H1 (cell line): ENCODE data around the gene EPYC. TPM values are rescaled to one million over a fixed set of nuclear protein-coding genes. Genes with fewer than 3 reads are reported as not detected.

Experiments
- CTCF ChIA-PET: fragments of 300-600 bp; sonication (Branson Sonifier 250); formaldehyde crosslinking; loops from one replicate; lab custom pipeline; 2021; ENCODE audit not compliant: partially characterized antibody; lab: Charles Lee
- POLR2A ChIA-PET: fragments of 300-600 bp; sonication (Branson Sonifier 250); formaldehyde crosslinking; loops from one replicate; lab custom pipeline; 2021; ENCODE audit warnings: inconsistent platforms; ENCODE audit not compliant: partially characterized antibody; lab: Charles Lee
- DNase-seq, 2 experiments: peaks; one replicate each; pipeline versions ENCODE4 v3.0.0 to v3.0.0-alpha.2; 2010 to 2022; ENCODE audit warnings: low spot score in 2 of 2, low read depth in 1 of 2, mixed read lengths in 1 of 2
- FAIRE-seq: peaks from 2 replicates; lab custom pipeline; 2011; peaks lifted over from hg19 to GRCh38; lab: Jason Lieb, UNC
- H2AFZ ChIP-seq: 2 replicates; pipeline ENCODE4 v1.8.1; 2012; ENCODE audit warnings: low read length, inconsistent platforms
- H2AK5ac ChIP-seq: 2 replicates; pipeline ENCODE4 v1.6.1; 2013; ENCODE audit warnings: low read depth, low read length
- H2BK120ac ChIP-seq: replicated peaks from 2 replicates; pipeline ENCODE3; 2013; ENCODE audit warnings: low read depth, low read length, inconsistent platforms
- H2BK12ac ChIP-seq: 2 replicates; pipeline ENCODE4 v1.6.1; 2013; ENCODE audit warnings: low read depth, low read length
- H2BK15ac ChIP-seq: 2 replicates; pipeline ENCODE4 v1.6.1; 2013; ENCODE audit warnings: low read length
- H2BK20ac ChIP-seq: 2 replicates; pipeline ENCODE4 v1.6.1; 2013; ENCODE audit warnings: low read length
- H2BK5ac ChIP-seq: 2 replicates; pipeline ENCODE4 v1.6.1; 2013; ENCODE audit warnings: low read depth, low read length
- H3K14ac ChIP-seq: 2 replicates; pipeline ENCODE4 v1.6.1; 2013; ENCODE audit warnings: inconsistent platforms; ENCODE audit not compliant: insufficient read length
- H3K18ac ChIP-seq: 2 replicates; pipeline ENCODE4 v1.6.1; 2013; ENCODE audit warnings: low read length; ENCODE audit errors: extremely low read depth
- H3K23ac ChIP-seq: 2 replicates; pipeline ENCODE4 v1.6.1; 2013; ENCODE audit warnings: inconsistent platforms; ENCODE audit not compliant: insufficient read length
- H3K23me2 ChIP-seq: 2 replicates; pipeline ENCODE4 v1.6.1; 2013; ENCODE audit warnings: low read depth, low read length
- H3K27ac ChIP-seq: 2 replicates; pipeline ENCODE4 v1.6.1; 2011; ENCODE audit warnings: low read depth, low read length, inconsistent platforms
- H3K27me3 ChIP-seq, 4 experiments: replicated peaks in 1 of 4; 1 replicate in 1 of 4; 2 replicates in 3 of 4; pipeline versions ENCODE4 v1.6.1 to v1.8.1; 2011 to 2013; ENCODE audit warnings: low read length in 3 of 4, mild to moderate bottlenecking in 3 of 4, inconsistent platforms in 2 of 4, mixed read lengths in 2 of 4, moderate library complexity in 1 of 4; ENCODE audit not compliant: control insufficient read depth in 3 of 4, insufficient read depth in 3 of 4; ENCODE audit errors: extremely low read depth in 1 of 4
- H3K36me3 ChIP-seq, 4 experiments: 2 replicates each; pipeline versions ENCODE4 v1.6.1 to v1.8.1; 2011 to 2013; ENCODE audit warnings: mild to moderate bottlenecking in 4 of 4, low read length in 3 of 4, moderate library complexity in 2 of 4, control low read depth in 1 of 4, inconsistent platforms in 1 of 4; ENCODE audit not compliant: insufficient read depth in 4 of 4, control insufficient read depth in 2 of 4
- H3K4ac ChIP-seq: replicated peaks from 2 replicates; pipeline ENCODE3; 2013; ENCODE audit warnings: low read length, low read depth, mixed read lengths, inconsistent platforms; ENCODE audit not compliant: insufficient read length
- H3K4me1 ChIP-seq, 4 experiments: replicated peaks in 1 of 4; 1 replicate in 1 of 4; 2 replicates in 3 of 4; pipeline versions ENCODE4 v1.6.1 to v1.8.1; 2011 to 2013; ENCODE audit warnings: low read length in 3 of 4, inconsistent platforms in 2 of 4, mixed read lengths in 1 of 4; ENCODE audit not compliant: insufficient read depth in 4 of 4, control insufficient read depth in 3 of 4
- H3K4me2 ChIP-seq, 2 experiments: 2 replicates each; pipeline versions ENCODE4 v1.6.1 to v1.8.1; 2011 to 2013; ENCODE audit warnings: low read depth in 2 of 2, low read length in 2 of 2, control low read depth in 1 of 2, inconsistent platforms in 1 of 2, mild to moderate bottlenecking in 1 of 2; ENCODE audit not compliant: insufficient read depth in 1 of 2
- H3K4me3 ChIP-seq, 4 experiments: fragments of 200-600, 300-600 bp in 1 of 4; sonication (generic), shearing (Covaris generic), sonication (Bioruptor Twin) in 1 of 4; 2 replicates each; pipeline versions ENCODE4 v1.5.1 to v1.8.1; 2011 to 2016; ENCODE audit warnings: low read length in 4 of 4, low read depth in 3 of 4, control low read depth in 2 of 4, inconsistent platforms in 2 of 4, mild to moderate bottlenecking in 2 of 4, mixed read lengths in 1 of 4, moderate library complexity in 1 of 4; ENCODE audit not compliant: insufficient read depth in 2 of 4; ENCODE audit errors: extremely low read depth in 1 of 4
- H3K56ac ChIP-seq: replicated peaks from 2 replicates; pipeline ENCODE3; 2013; ENCODE audit warnings: low read depth, mild to moderate bottlenecking, mixed read lengths, low read length, inconsistent platforms; ENCODE audit not compliant: insufficient read length
- H3K79me1 ChIP-seq: 2 replicates; pipeline ENCODE4 v1.6.1; 2013; ENCODE audit warnings: low read depth, low read length, control low read depth
- H3K79me2 ChIP-seq, 2 experiments: 2 replicates each; pipeline versions ENCODE4 v1.6.1 to v1.8.1; 2012 to 2013; ENCODE audit warnings: low read length in 2 of 2, mild to moderate bottlenecking in 2 of 2, inconsistent platforms in 1 of 2; ENCODE audit not compliant: insufficient read depth in 2 of 2, control insufficient read depth in 1 of 2
- H3K9ac ChIP-seq, 4 experiments: replicated peaks in 1 of 4; 1 replicate in 1 of 4; 2 replicates in 3 of 4; pipeline versions ENCODE4 v1.6.1 to v1.8.1; 2011 to 2013; ENCODE audit warnings: low read depth in 3 of 4, low read length in 3 of 4, control low read depth in 2 of 4, mild to moderate bottlenecking in 2 of 4, moderate library complexity in 2 of 4, inconsistent platforms in 1 of 4; ENCODE audit errors: extremely low read depth in 1 of 4
- H3K9me3 ChIP-seq, 2 experiments: 2 replicates each; pipeline versions ENCODE4 v1.6.1 to v1.8.1; 2012 to 2013; ENCODE audit warnings: mild to moderate bottlenecking in 2 of 2, moderate library complexity in 2 of 2, control low read depth in 1 of 2, inconsistent platforms in 1 of 2, low read depth in 1 of 2, low read length in 1 of 2, mixed read lengths in 1 of 2; ENCODE audit not compliant: insufficient read depth in 2 of 2
- H4K20me1 ChIP-seq, 2 experiments: replicated peaks in 1 of 2; 2 replicates each; pipeline versions ENCODE3 to v1.8.1; 2011 to 2013; ENCODE audit warnings: inconsistent platforms in 2 of 2, low read length in 2 of 2, mild to moderate bottlenecking in 1 of 2; ENCODE audit not compliant: insufficient read depth in 2 of 2, control insufficient read depth in 1 of 2
- H4K5ac ChIP-seq: 2 replicates; pipeline ENCODE4 v1.6.1; 2013; ENCODE audit warnings: low read length, low read depth, mixed read lengths, inconsistent platforms; ENCODE audit not compliant: insufficient read length
- H4K8ac ChIP-seq: 2 replicates; pipeline ENCODE4 v1.8.0; 2013; ENCODE audit warnings: mild to moderate bottlenecking, moderate library complexity, low read length, inconsistent platforms; ENCODE audit not compliant: insufficient read depth; ENCODE audit errors: extremely low read depth
- H4K91ac ChIP-seq: replicated peaks from 2 replicates; pipeline ENCODE3; 2013; ENCODE audit warnings: low read length, mixed read lengths, inconsistent platforms; ENCODE audit not compliant: insufficient read length
- ATF3 ChIP-seq: IDR thresholded peaks from 2 replicates; pipeline ENCODE4 v1.6.1; 2011; ENCODE audit warnings: low read depth, mild to moderate bottlenecking, low read length; ENCODE audit not compliant: insufficient read depth
- BACH1 ChIP-seq: IDR thresholded peaks from 2 replicates; pipeline ENCODE4 v1.6.1; 2012; ENCODE audit warnings: low read length, improper control_type of control experiment
- CBX5 ChIP-seq: fragments of 300-800, 300-1000 bp; sonication (generic); IDR thresholded peaks from 2 replicates; pipeline ENCODE4 v1.7.1; 2016; ENCODE audit warnings: antibody characterized with exemption, low read length, low read depth
- CBX8 ChIP-seq: fragments of 300-800, 300-1000 bp; sonication (generic); IDR thresholded peaks from 2 replicates; pipeline ENCODE4 v1.7.1; 2016; ENCODE audit warnings: low read depth, low read length, borderline replicate concordance
- CHD2 ChIP-seq: IDR thresholded peaks from 2 replicates; pipeline ENCODE4 v1.6.1; 2012; ENCODE audit warnings: low read length, improper control_type of control experiment
- JUND ChIP-seq: IDR thresholded peaks from 2 replicates; pipeline ENCODE4 v1.6.1; 2011; ENCODE audit warnings: mild to moderate bottlenecking, improper control_type of control experiment, low read length
- KDM4A ChIP-seq: IDR thresholded peaks from one replicate; pipeline ENCODE4 v1.7.1; 2012; ENCODE audit warnings: low read depth, mild to moderate bottlenecking, moderate library complexity, low read length, inconsistent platforms; ENCODE audit not compliant: severe bottlenecking
- RBBP5 ChIP-seq: IDR thresholded peaks from 2 replicates; pipeline ENCODE4 v1.7.1; 2012; ENCODE audit warnings: low read depth, mild to moderate bottlenecking, inconsistent platforms, low read length, moderate library complexity, borderline replicate concordance
- RFX5 ChIP-seq: IDR thresholded peaks from 2 replicates; pipeline ENCODE4 v1.6.1; 2011; ENCODE audit warnings: low read depth, low read length, improper control_type of control experiment, borderline replicate concordance
- SAP30 ChIP-seq: fragments of 300-600 bp; sonication (generic); IDR thresholded peaks from 2 replicates; pipeline ENCODE4 v1.7.1; 2012; ENCODE audit warnings: low read length, moderate library complexity, mild to moderate bottlenecking, inconsistent platforms; ENCODE audit not compliant: insufficient read depth, insufficient replicate concordance
- SIX5 ChIP-seq: IDR thresholded peaks from 2 replicates; pipeline ENCODE4 v1.6.1; 2011; ENCODE audit warnings: mild to moderate bottlenecking, low read depth, low read length
- SP2 ChIP-seq: IDR thresholded peaks from 2 replicates; pipeline ENCODE4 v1.6.1; 2012; ENCODE audit warnings: mild to moderate bottlenecking, low read length, inconsistent platforms
- SP4 ChIP-seq: IDR thresholded peaks from 2 replicates; pipeline ENCODE4 v1.6.1; 2012; ENCODE audit warnings: low read length, inconsistent platforms
- SRF ChIP-seq: IDR thresholded peaks from 2 replicates; pipeline ENCODE4 v1.6.1; 2011; ENCODE audit warnings: mild to moderate bottlenecking, low read depth, low read length, moderate library complexity
- TAF1 ChIP-seq: IDR thresholded peaks from 2 replicates; pipeline ENCODE4 v1.6.1; 2011; ENCODE audit warnings: mild to moderate bottlenecking, low read depth, low read length
- TBP ChIP-seq: IDR thresholded peaks from 2 replicates; pipeline ENCODE4 v1.6.1; 2011; ENCODE audit warnings: low read depth, low read length, improper control_type of control experiment
- WGBS, 2 experiments: shearing (Covaris generic) in 1 of 2; methylation state at CpG; one replicate each; pipeline versions ENCODE4 v1.1.6 to v1.1.7; 2013 to 2015; ENCODE audit warnings: low lambda C conversion rate in 2 of 2, mixed read lengths in 2 of 2, inconsistent platforms in 1 of 2, low coverage in 1 of 2, missing lambda C conversion rate in 1 of 2; ENCODE audit not compliant: insufficient replicate concordance in 2 of 2, insufficient coverage in 1 of 2, insufficient read length in 1 of 2; ENCODE audit errors: extremely low coverage in 1 of 2, missing lambda C conversion rate in 1 of 2; 5-methylcytosine and 5-hydroxymethylcytosine counted together
- polyA plus RNA-seq, 7 experiments: library from polyadenylated mRNA; depleted of rRNA in 3 of 7; stranded (reverse) in 5 of 7; unstranded in 2 of 7; fragments of >200 nt in 5 of 7; fragments of 200-250 nt in 2 of 7; gene quantifications; 1 replicate in 5 of 7; 2 replicates in 1 of 7; 4 replicates in 1 of 7; pipeline versions ENCODE4 v1.2.1 to v1.2.3, GENCODE V29; 2011 to 2013; ENCODE audit warnings: missing spikeins in 2 of 7, mixed read lengths in 2 of 7
- total RNA-seq: library from RNA; stranded (reverse); fragmentation: NEBNext Ultra II Directional; extraction: Animal tissue kit (Norgen Biotek cat#: 25700); gene quantifications from 2 replicates; pipeline ENCODE4 v1.2.1, GENCODE V29; 2021

The EPYC gene
- total and polyA plus RNA-seq, 2 of the 8 experiments (the other 6 are each of a cell fraction or from before 2014, with no cell fraction given), result not detected

- CTCF ChIA-PET, result interaction anchor here (0.9 to 2.4 kb wide), 3 partner anchors 11 to 407 kb away, joined by 3 to 9 read pairs (median 3); no protein-coding TSS in a partner anchor
- FAIRE-seq (no peak), DNase-seq (no peak)
- H3K4me1 ChIP-seq, result no peaks in the 10 kb centered on the region
- H3K56ac ChIP-seq, result no peak overlapping the region
- no peak overlapping the region for H2BK120ac ChIP-seq
- no peak overlapping the region for H4K91ac ChIP-seq
- no peaks in the 10 kb centered on the region for H3K79me2 ChIP-seq
- H2BK5ac ChIP-seq, result no peak overlapping the region
- POLR2A ChIA-PET, result no interaction called here
- H2AFZ ChIP-seq, result peak overlapping the region; percentile 98
- H3K36me3 ChIP-seq, result no peaks in the 10 kb centered on the region
- no peak overlapping the region for H3K27ac ChIP-seq
- no peaks in the 10 kb centered on the region for H3K79me1 ChIP-seq
- H3K4me2 ChIP-seq, result no peak overlapping the region
- H3K23me2 ChIP-seq, result no peaks in the 10 kb centered on the region
- no peaks in the 10 kb centered on the region for H3K9me3 ChIP-seq
- no peak overlapping the region for H2BK20ac ChIP-seq
- no peak overlapping the region for H3K4ac ChIP-seq
- H3K4me3 ChIP-seq, result no peak overlapping the region
- H3K18ac ChIP-seq, result no peak overlapping the region
- H3K27me3 ChIP-seq, result no peaks in the 10 kb centered on the region
- H4K5ac ChIP-seq, result no peak overlapping the region
- no peak overlapping the region for H3K9ac ChIP-seq
- 93% methylated on average over 7 of the region's 7 CpGs; no CpG with 5 or more reads in 1 of the 2 experiments for WGBS, 2 experiments
- H2BK15ac ChIP-seq, result no peak overlapping the region
- no peak overlapping the region for H3K23ac ChIP-seq
- H2AK5ac ChIP-seq, result no peak overlapping the region
- H4K20me1 ChIP-seq, result no peaks in the 10 kb centered on the region
- no peak overlapping the region for H2BK12ac ChIP-seq
- no peak overlapping the region for H3K14ac ChIP-seq
- no peak overlapping the region for H4K8ac ChIP-seq
- no peak for TF ChIP-seq RFX5
- TF ChIP-seq SP4, result no peak
- no peak for TF ChIP-seq KDM4A
- TF ChIP-seq SAP30, result no peak
- TF ChIP-seq JUND, result no peak
- TF ChIP-seq ATF3, result no peak
- no peak for TF ChIP-seq SRF
- no peak for TF ChIP-seq CBX5
- no peak for TF ChIP-seq TBP
- TF ChIP-seq TAF1, result no peak
- no peak for TF ChIP-seq RBBP5
- TF ChIP-seq CHD2, result no peak
- TF ChIP-seq BACH1, result no peak
- TF ChIP-seq CBX8, result no peak
- TF ChIP-seq SP2, result no peak
- TF ChIP-seq SIX5, result no peak
These were observed 56.9 kb downstream of the EPYC start for GRCh38 chr12:90947869-90948268.
